OCI-LY1 (cell line): Measurements from ENCODE around the gene TJP3.

Source experiments
- H2AFZ ChIP-seq: fragments of 200-600 bp; sonication (generic), shearing (Covaris generic); 2 replicates; pipeline ENCODE4 v1.6.0; 2014; ENCODE audit warnings: antibody characterized with exemption, mild to moderate bottlenecking, low read length
- H3F3A ChIP-seq: fragments of 200-600 bp; sonication (generic), shearing (Covaris generic); 2 replicates; pipeline ENCODE4 v1.6.0; 2014; ENCODE audit warnings: mild to moderate bottlenecking, antibody characterized with exemption, low read length, moderate library complexity; ENCODE audit not compliant: insufficient read depth
- H3K27ac ChIP-seq: fragments of 200-600 bp; sonication (generic); 2 replicates; pipeline ENCODE4 v1.5.1; 2014; ENCODE audit warnings: low read length, mixed run types, mild to moderate bottlenecking, low read depth; ENCODE audit not compliant: poor library complexity, severe bottlenecking
- H3K27me3 ChIP-seq: fragments of 200-600 bp; sonication (generic); 2 replicates; pipeline ENCODE4 v1.6.0; 2014; ENCODE audit warnings: antibody characterized with exemption, mild to moderate bottlenecking, low read length, moderate library complexity; ENCODE audit not compliant: insufficient read depth
- H3K36me3 ChIP-seq: fragments of 200-600 bp; sonication (generic); 2 replicates; pipeline ENCODE4 v1.6.1; 2014; ENCODE audit warnings: mild to moderate bottlenecking, antibody characterized with exemption, low read length, moderate library complexity, mixed read lengths; ENCODE audit not compliant: insufficient read depth
- H3K4me1 ChIP-seq: fragments of 200-600 bp; sonication (generic); 2 replicates; pipeline ENCODE4 v1.5.1; 2014; ENCODE audit warnings: mild to moderate bottlenecking, low read length, moderate library complexity; ENCODE audit not compliant: insufficient read depth, severe bottlenecking
- H3K4me2 ChIP-seq: fragments of 200-600 bp; sonication (generic), shearing (Covaris generic); 2 replicates; pipeline ENCODE4 v1.6.1; 2014; ENCODE audit warnings: low read length
- H3K4me3 ChIP-seq: fragments of 200-600 bp; sonication (generic); 2 replicates; pipeline ENCODE4 v1.5.1; 2014; ENCODE audit warnings: low read length, low read depth, mild to moderate bottlenecking, mixed read lengths; ENCODE audit not compliant: poor library complexity, severe bottlenecking
- H3K79me2 ChIP-seq: fragments of 200-600 bp; shearing (Covaris generic); 2 replicates; pipeline ENCODE4 v1.6.1; 2016; ENCODE audit warnings: mixed run types, low read length, mixed read lengths; ENCODE audit not compliant: insufficient read depth
- H3K9ac ChIP-seq: fragments of 200-600 bp; sonication (generic), shearing (Covaris generic); 2 replicates; pipeline ENCODE4 v1.6.1; 2014; ENCODE audit warnings: mild to moderate bottlenecking, low read length, mixed read lengths
- H3K9me2 ChIP-seq: fragments of 200-600 bp; sonication (generic), shearing (Covaris generic); 2 replicates; pipeline ENCODE4 v1.6.1; 2014; ENCODE audit warnings: low read depth, mild to moderate bottlenecking, low read length, mixed read lengths
- H3K9me3 ChIP-seq: fragments of 200-600 bp; shearing (Covaris generic); 2 replicates; pipeline ENCODE4 v1.6.1; 2014; ENCODE audit warnings: low read length, mixed read lengths
- H4K20me1 ChIP-seq: fragments of 200-600 bp; sonication (generic), shearing (Covaris generic); 2 replicates; pipeline ENCODE4 v1.6.0; 2016; ENCODE audit warnings: mild to moderate bottlenecking, low read length; ENCODE audit not compliant: insufficient read depth
- CTCF ChIP-seq: fragments of 200-600 bp; sonication (generic), shearing (Covaris generic); IDR thresholded peaks from 2 replicates; pipeline ENCODE4 v1.5.1; 2017; ENCODE audit warnings: mild to moderate bottlenecking, antibody characterized with exemption, low read length, moderate library complexity, mixed read lengths
- EZH2 ChIP-seq: fragments of 200-600 bp; sonication (generic), shearing (Covaris generic); IDR thresholded peaks from 2 replicates; pipeline ENCODE4 v1.8.0; 2017; ENCODE audit warnings: borderline replicate concordance, mixed run types, mild to moderate bottlenecking, antibody characterized with exemption, low read length, moderate library complexity, mixed read lengths

TJP3 gene

GRCh38 chr19:3776479-3777040 is 68.4 kb downstream of the TJP3 start:
- no peaks in the 10 kb centered on the region for H3K9me2 ChIP-seq
- H3K36me3 ChIP-seq: no peaks in the 10 kb centered on the region
- no peaks in the 10 kb centered on the region for H3K4me1 ChIP-seq
- peaks cover 4% of the 10 kb centered on the region; the same call in 1 of the 2 replicates for H3K27me3 ChIP-seq
- H3K4me3 ChIP-seq: no peak overlapping the region
- H3K79me2 ChIP-seq: no peaks in the 10 kb centered on the region
- H3F3A ChIP-seq: no peaks in the 10 kb centered on the region
- no peaks in the 10 kb centered on the region for H4K20me1 ChIP-seq
- H3K9ac ChIP-seq: no peak overlapping the region
- H3K4me2 ChIP-seq: no peak overlapping the region
- no peak overlapping the region for H3K27ac ChIP-seq
- H3K9me3 ChIP-seq: peaks cover 6% of the 10 kb centered on the region
- TF ChIP-seq EZH2 (no peak), CTCF (no peak)
- no peak overlapping the region for H2AFZ ChIP-seq

GRCh38 chr19:3778104-3778867 is 70.1 kb downstream of the TJP3 start:
- no peaks in the 10 kb centered on the region for H3K4me1 ChIP-seq
- no peaks in the 10 kb centered on the region for H3K9me2 ChIP-seq
- no peaks in the 10 kb centered on the region for H4K20me1 ChIP-seq
- no peak overlapping the region for H3K9ac ChIP-seq
- H3K27ac ChIP-seq: no peak overlapping the region
- peaks cover 4% of the 10 kb centered on the region; the same call in 1 of the 2 replicates for H3K27me3 ChIP-seq
- H3K36me3 ChIP-seq: no peaks in the 10 kb centered on the region; the same call in 1 of the 2 replicates
- no peaks in the 10 kb centered on the region for H3F3A ChIP-seq
- TF ChIP-seq EZH2 (no peak), CTCF (no peak)
- no peaks in the 10 kb centered on the region for H3K79me2 ChIP-seq
- H3K9me3 ChIP-seq: peaks cover 13% of the 10 kb centered on the region
- no peak overlapping the region for H2AFZ ChIP-seq
- H3K4me2 ChIP-seq: no peak overlapping the region
- no peak overlapping the region for H3K4me3 ChIP-seq

GRCh38 chr19:3778899-3779723 is 70.9 kb downstream of the TJP3 start:
- Histone ChIP-seq H3K79me2 (no peaks in the 10 kb centered on the region), H3K36me3 (no peaks in the 10 kb centered on the region; the same call in 1 of the 2 replicates), H3K27ac (no peak overlapping the region), H3K9me2 (no peaks in the 10 kb centered on the region), H3K27me3 (peaks cover 6% of the 10 kb centered on the region; the same call in 1 of the 2 replicates), H3K9me3 (peaks cover 13% of the 10 kb centered on the region), H2AFZ (no peak overlapping the region), H3F3A (no peaks in the 10 kb centered on the region), H4K20me1 (no peaks in the 10 kb centered on the region), H3K9ac (no peak overlapping the region), H3K4me1 (no peaks in the 10 kb centered on the region), H3K4me3 (no peak overlapping the region), H3K4me2 (no peak overlapping the region)
- no peak for TF ChIP-seq CTCF
